Adrenal gland (tissue), 12 donors: ENCODE results near the gene TMEM192. TPM values are rescaled to one million over a fixed set of nuclear protein-coding genes. Genes with fewer than 3 reads are reported as not detected.

ENCODE experiments used
- DNase-seq, 7 donors: peaks; one replicate each; pipeline ENCODE4 v3.0.0-alpha.2; 2019 to 2020
- H3K27ac ChIP-seq, 5 donors: fragments of 200-600 bp; sonication (generic) in 4 of 5; 1 replicate in 3 of 5; 2 replicates in 2 of 5; pipeline versions ENCODE4 v1.5.1 to v1.8.0; 2016 to 2020; ENCODE audit warnings: mild to moderate bottlenecking in 1 of 5
- H3K27me3 ChIP-seq: fragments of 200-600 bp; 2 replicates; pipeline ENCODE4 v1.8.0; 2021
- H3K36me3 ChIP-seq, 2 donors: fragments of 200-600 bp; replicated peaks in 1 of 2; 1 replicate in 1 of 2; 2 replicates in 1 of 2; pipeline versions ENCODE4 v1.5.1 to v1.8.0; 2018 to 2022
- H3K4me1 ChIP-seq, 2 donors: fragments of 200-600 bp; replicated peaks in 1 of 2; 1 replicate in 1 of 2; 2 replicates in 1 of 2; pipeline versions ENCODE4 v1.5.1 to v1.8.0; 2018 to 2021
- H3K4me3 ChIP-seq, 4 donors: fragments of 200-600 bp; sonication (generic) in 3 of 4; one replicate each; pipeline ENCODE4 v1.5.1; 2016 to 2018
- H3K9me3 ChIP-seq, 3 donors: fragments of 200-600 bp; sonication (generic) in 1 of 3; replicated peaks in 1 of 3; 1 replicate in 2 of 3; 2 replicates in 1 of 3; pipeline versions ENCODE4 v1.5.1 to v1.8.0; 2016 to 2021
- POLR2A ChIP-seq, 2 donors: fragments of 450-650 bp; IDR thresholded peaks; one replicate each; pipeline ENCODE4 v1.6.1; 2017; ENCODE audit warnings: antibody characterized with exemption in 2 of 2, mild to moderate bottlenecking in 2 of 2, moderate library complexity in 1 of 2
- WGBS, 4 donors: extraction: QIAGEN DNeasy Blood & Tissue Kit in 2 of 4; methylation state at CpG; one replicate each; pipeline versions ENCODE4 v1.1.5 to v1.1.7; 2013 to 2017; 5-methylcytosine and 5-hydroxymethylcytosine counted together
- intact Hi-C, 2 donors: fragments of 100-400 bp; cut with DNase I; formaldehyde crosslinking; loops; one replicate each; pipeline versions ENCODE4 v1.14.1 to v1.15.0; 2022 to 2023
- polyA plus RNA-seq, 3 donors: library from polyadenylated mRNA; stranded (reverse); fragments of 200-250 nt in 2 of 3; fragments of 350-450 nt in 1 of 3; fragmentation: Illumina TruSeq in 1 of 3; extraction: RNeasy Lipid Tissue Mini Kit (QIAGEN cat#74804) in 1 of 3; gene quantifications; one replicate each; pipeline ENCODE4 v1.2.3, GENCODE V29; 2013 to 2014
- total RNA-seq, 9 donors: library from RNA; depleted of rRNA in 4 of 9; stranded (reverse); fragments of >200 nt in 4 of 9; fragments of 120-200 nt in 1 of 9; fragmentation: NEBNext Ultra II Directional in 1 of 9; extraction: Animal tissue kit (Norgen Biotek cat#: 25700) in 1 of 9; gene quantifications; one replicate each; pipeline versions ENCODE4 v1.1.0 to v1.2.4, GENCODE V29; 2013 to 2023
- TF ChIP-seq, protein P1 (sequence below), 6 experiments: fragments of 450-650 bp in 4 of 6; fragments of 200-600 bp in 2 of 6; sonication (generic) in 1 of 6; IDR thresholded peaks; 1 replicate in 5 of 6; 2 replicates in 1 of 6; pipeline versions ENCODE4 v1.5.1 to v1.8.0; 2016 to 2021; ENCODE audit warnings: antibody characterized with exemption in 6 of 6, mild to moderate bottlenecking in 2 of 6, moderate library complexity in 1 of 6
- donor health status: healthy with polysubstance abuse.
- donor health status: Bipolar disorder and iron deficiency.
- donor health status: DM: yes; HTN: yes; CAD: no.
- donor health status: DM: no; HTN: no; CAD: no.
- donor health status: DM: no; HTN: no; CAD: no.
- donor health status: DM: yes; HTN: yes; CAD: no.

The TMEM192 gene
- total and polyA plus RNA-seq, 12 donors = 4.3 to 36.6 (median 22.1) TPM

GRCh38 chr4:165118256-165118909, 5.7 kb upstream of the TMEM192 start:
- no peaks in the 10 kb centered on the region for H3K36me3 ChIP-seq
- intact Hi-C loops = no loop called here
- no peaks in the 10 kb centered on the region for H3K9me3 ChIP-seq
- 37 to 47% (median 42%) methylated on average over 4 of the region's 4 CpGs for WGBS, 4 donors
- TF ChIP-seq, protein P1, sequence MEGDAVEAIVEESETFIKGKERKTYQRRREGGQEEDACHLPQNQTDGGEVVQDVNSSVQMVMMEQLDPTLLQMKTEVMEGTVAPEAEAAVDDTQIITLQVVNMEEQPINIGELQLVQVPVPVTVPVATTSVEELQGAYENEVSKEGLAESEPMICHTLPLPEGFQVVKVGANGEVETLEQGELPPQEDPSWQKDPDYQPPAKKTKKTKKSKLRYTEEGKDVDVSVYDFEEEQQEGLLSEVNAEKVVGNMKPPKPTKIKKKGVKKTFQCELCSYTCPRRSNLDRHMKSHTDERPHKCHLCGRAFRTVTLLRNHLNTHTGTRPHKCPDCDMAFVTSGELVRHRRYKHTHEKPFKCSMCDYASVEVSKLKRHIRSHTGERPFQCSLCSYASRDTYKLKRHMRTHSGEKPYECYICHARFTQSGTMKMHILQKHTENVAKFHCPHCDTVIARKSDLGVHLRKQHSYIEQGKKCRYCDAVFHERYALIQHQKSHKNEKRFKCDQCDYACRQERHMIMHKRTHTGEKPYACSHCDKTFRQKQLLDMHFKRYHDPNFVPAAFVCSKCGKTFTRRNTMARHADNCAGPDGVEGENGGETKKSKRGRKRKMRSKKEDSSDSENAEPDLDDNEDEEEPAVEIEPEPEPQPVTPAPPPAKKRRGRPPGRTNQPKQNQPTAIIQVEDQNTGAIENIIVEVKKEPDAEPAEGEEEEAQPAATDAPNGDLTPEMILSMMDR (IDR thresholded peaks at IDR 0.05) = no peak
- no peak for TF ChIP-seq POLR2A (IDR thresholded peaks at IDR 0.05)
- H3K27me3 ChIP-seq = no peaks in the 10 kb centered on the region
- no peaks in the 10 kb centered on the region for H3K4me1 ChIP-seq
- no peak for DNase-seq
- H3K27ac ChIP-seq = no peak overlapping the region
- no peak overlapping the region for H3K4me3 ChIP-seq

- H3K4me1 ChIP-seq = peaks cover 4 to 9% of the 10 kb centered on the region in 2 donors
- intact Hi-C loops = no loop called here
- no peaks in the 10 kb centered on the region for H3K36me3 ChIP-seq
- H3K4me3 ChIP-seq = no peak overlapping the region
- 90 to 97% (median 93%) methylated on average over 3 of the region's 3 CpGs for WGBS, 4 donors
- no peak overlapping the region for H3K27ac ChIP-seq
- no peaks in the 10 kb centered on the region for H3K27me3 ChIP-seq
- no peaks in the 10 kb centered on the region for H3K9me3 ChIP-seq
- TF ChIP-seq, protein P1 (IDR thresholded peaks at IDR 0.05) = no peak
- no peak for DNase-seq
Observed at GRCh38 chr4:165115301-165115700, 2.6 kb upstream of the TMEM192 start.

DNA sequence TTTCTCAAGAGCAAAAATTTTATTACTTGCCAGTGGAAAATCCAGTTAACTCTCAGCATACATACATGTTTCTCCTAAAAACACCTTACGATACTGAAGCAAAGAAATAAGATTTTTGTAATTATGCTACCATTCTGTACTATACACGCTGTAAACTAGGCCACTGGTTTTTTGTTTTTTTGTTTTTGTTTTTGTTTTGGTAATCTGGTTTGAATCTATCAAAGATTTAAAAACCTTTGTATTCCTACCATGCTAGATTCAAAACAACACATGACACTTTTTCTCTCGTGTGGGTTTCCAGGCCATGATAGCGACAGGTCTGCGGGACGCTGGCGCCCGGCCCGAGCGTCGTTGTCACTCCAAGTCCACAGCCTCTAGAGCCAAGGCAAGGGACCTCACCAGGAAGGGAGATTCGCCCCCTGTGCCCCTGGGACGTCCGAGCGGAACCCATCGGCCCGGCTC, 723 bp downstream of the TMEM192 start:
- Histone ChIP-seq H3K27ac (peak overlapping the region in 4 of 5 donors; percentile 75 to 92 (median 88)), H3K9me3 (no peaks in the 10 kb centered on the region), H3K4me1 (peaks cover 4 to 9% of the 10 kb centered on the region in 2 donors), H3K27me3 (no peaks in the 10 kb centered on the region), H3K36me3 (no peaks in the 10 kb centered on the region), H3K4me3 (peak overlapping the region; percentile 72 to 100 (median 92))
- WGBS, 4 donors = 4 to 6% (median 5%) methylated on average over 11 to 17 of the region's 17 CpGs
- no peak for DNase-seq
- no peak for TF ChIP-seq POLR2A (IDR thresholded peaks at IDR 0.05)
- TF ChIP-seq, protein P1 (IDR thresholded peaks at IDR 0.05) = no peak
- intact Hi-C loops = no loop called here

DNA sequence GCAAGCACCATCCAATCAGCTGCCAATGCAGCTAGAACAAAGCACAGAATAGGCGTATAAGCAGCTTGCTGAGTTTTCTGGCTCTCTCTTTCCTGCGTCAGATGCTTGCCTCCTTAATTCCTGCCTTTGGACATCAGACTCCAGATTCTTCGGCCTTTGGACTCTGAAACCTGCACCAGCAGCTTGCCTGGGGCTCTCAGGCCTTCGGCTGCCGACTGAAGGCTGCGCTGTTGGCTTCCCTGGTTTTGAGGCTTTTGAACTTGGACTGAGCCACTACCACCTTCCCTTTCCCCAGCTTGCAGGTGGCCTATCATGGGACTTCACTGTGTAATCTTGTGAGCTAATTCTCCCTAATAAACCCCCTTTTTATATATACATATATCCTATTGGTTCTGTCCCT, 6.1 kb downstream of the TMEM192 start:
- intact Hi-C loops = no loop called here
- H3K4me1 ChIP-seq = peaks cover under 1 to 5% of the 10 kb centered on the region in 2 donors
- no peak for TF ChIP-seq POLR2A (IDR thresholded peaks at IDR 0.05)
- TF ChIP-seq, protein P1 (IDR thresholded peaks at IDR 0.05) = no peak
- H3K4me3 ChIP-seq = no peak overlapping the region
- no peaks in the 10 kb centered on the region for H3K27me3 ChIP-seq
- H3K9me3 ChIP-seq = no peaks in the 10 kb centered on the region
- peaks cover 0 to 16% of the 10 kb centered on the region in 2 donors for H3K36me3 ChIP-seq
- DNase-seq = peak in 1 of 7 donors; percentile 27
- WGBS, 4 donors = 92 to 96% (median 94%) methylated on average over 6 of the region's 6 CpGs
- no peak overlapping the region for H3K27ac ChIP-seq
